ENCODE results near the gene IRF1.

IRF1 gene

GRCh38 chr5:132435447-132435846, 55.1 kb downstream of the IRF1 start:
- DNase-seq, result no peak

- no peak for DNase-seq
These were observed 55.9 kb downstream of the IRF1 start for GRCh38 chr5:132434416-132435286.

GRCh38 chr5:132433141-132433540, 57.4 kb downstream of the IRF1 start:
- no peak for DNase-seq

GRCh38 chr5:132431632-132432031, 58.9 kb downstream of the IRF1 start:
- no peak for DNase-seq

Measured in kidney glomerular epithelial cell (primary cell).